ENCODE data around the gene ENPP6.
A peak's percentile ranks its signal among the peaks of the same experiment; 100 is the strongest.

The ENPP6 gene

GRCh38 chr4:184250795-184251669 is 33.4 kb upstream of the ENPP6 start:
- TF ChIP-seq, protein P1, sequence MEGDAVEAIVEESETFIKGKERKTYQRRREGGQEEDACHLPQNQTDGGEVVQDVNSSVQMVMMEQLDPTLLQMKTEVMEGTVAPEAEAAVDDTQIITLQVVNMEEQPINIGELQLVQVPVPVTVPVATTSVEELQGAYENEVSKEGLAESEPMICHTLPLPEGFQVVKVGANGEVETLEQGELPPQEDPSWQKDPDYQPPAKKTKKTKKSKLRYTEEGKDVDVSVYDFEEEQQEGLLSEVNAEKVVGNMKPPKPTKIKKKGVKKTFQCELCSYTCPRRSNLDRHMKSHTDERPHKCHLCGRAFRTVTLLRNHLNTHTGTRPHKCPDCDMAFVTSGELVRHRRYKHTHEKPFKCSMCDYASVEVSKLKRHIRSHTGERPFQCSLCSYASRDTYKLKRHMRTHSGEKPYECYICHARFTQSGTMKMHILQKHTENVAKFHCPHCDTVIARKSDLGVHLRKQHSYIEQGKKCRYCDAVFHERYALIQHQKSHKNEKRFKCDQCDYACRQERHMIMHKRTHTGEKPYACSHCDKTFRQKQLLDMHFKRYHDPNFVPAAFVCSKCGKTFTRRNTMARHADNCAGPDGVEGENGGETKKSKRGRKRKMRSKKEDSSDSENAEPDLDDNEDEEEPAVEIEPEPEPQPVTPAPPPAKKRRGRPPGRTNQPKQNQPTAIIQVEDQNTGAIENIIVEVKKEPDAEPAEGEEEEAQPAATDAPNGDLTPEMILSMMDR (IDR thresholded peaks at IDR 0.05; ENCODE audit: low read depth, low read length) = peak; percentile 43; the same call in 1 of the 2 replicates
- H3K4me3 ChIP-seq (ENCODE audit: low read depth, low read length) = no peak overlapping the region

GRCh38 chr4:184248216-184248615 is 30.5 kb upstream of the ENPP6 start:
- H3K4me3 ChIP-seq (ENCODE audit: low read depth, low read length) = no peak overlapping the region
- TF ChIP-seq, protein P1 (IDR thresholded peaks at IDR 0.05; ENCODE audit: low read depth, low read length) = no peak

GRCh38 chr4:184247421-184247820 is 29.7 kb upstream of the ENPP6 start:
- TF ChIP-seq, protein P1 (IDR thresholded peaks at IDR 0.05; ENCODE audit: low read depth, low read length) = no peak
- no peak overlapping the region for H3K4me3 ChIP-seq (ENCODE audit: low read depth, low read length)

GRCh38 chr4:184246426-184246825 is 28.8 kb upstream of the ENPP6 start:
- TF ChIP-seq, protein P1 (IDR thresholded peaks at IDR 0.05; ENCODE audit: low read depth, low read length) = no peak

DNA sequence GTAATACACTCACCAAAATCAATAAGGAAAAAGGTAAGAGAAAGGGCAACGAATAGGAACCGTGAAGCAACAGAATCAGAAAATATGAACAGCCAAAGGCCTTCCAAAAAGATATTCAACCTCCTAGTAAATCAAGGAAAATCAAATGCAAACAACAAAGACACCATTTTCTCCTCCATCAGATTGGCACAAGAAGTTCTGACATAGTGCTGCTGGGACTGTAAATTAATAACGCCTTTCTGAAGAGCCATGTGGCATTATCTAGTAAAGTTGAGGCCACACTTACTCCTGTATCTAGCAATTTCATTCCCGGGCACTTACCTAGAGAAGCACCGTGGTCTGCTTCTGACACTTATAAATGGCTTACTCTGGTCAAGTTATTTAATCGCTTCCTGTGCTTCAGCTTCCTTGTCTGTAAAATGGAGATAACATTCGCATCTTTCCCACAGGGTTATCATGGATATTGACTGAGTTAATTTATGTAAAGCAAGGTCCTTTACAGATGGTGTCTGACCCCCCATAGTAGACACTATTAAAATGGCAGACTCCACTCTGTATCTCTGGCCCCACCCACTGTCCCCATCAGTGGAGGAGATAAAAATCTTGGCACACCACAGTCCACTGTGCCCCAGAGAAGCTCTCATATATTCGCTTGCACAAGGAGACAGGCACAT is 20.5 kb upstream of the ENPP6 start:
- no peak overlapping the region for H3K4me3 ChIP-seq (ENCODE audit: low read depth, low read length)
- TF ChIP-seq, protein P1 (IDR thresholded peaks at IDR 0.05; ENCODE audit: low read depth, low read length) = no peak

More at GRCh38 chr4:184246426-184246825, 28.8 kb upstream of the ENPP6 start:
- H3K4me3 ChIP-seq (ENCODE audit: low read depth, low read length) = no peak overlapping the region

DNA sequence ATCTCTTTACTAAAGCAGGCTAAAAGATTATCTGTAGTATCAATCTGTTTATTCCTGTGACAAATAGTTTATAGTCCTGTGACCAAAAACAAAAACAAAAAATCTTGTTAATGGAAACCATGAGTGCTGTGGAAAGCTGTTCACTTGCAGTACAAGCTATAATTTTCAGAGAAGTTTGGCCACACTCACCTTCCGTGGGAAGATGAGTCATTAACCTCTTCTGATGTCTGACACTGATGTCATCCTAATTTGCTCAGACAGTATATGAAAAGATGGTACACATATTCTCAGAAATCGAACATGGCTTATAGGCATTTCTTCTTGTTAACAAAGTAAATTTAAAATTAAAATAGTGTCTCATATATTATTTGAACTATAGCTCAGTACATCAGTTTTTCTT is 19.9 kb upstream of the ENPP6 start:
- TF ChIP-seq, protein P1 (IDR thresholded peaks at IDR 0.05; ENCODE audit: low read depth, low read length) = no peak
- H3K4me3 ChIP-seq (ENCODE audit: low read depth, low read length) = no peak overlapping the region

GRCh38 chr4:184235526-184235925 is 17.9 kb upstream of the ENPP6 start:
- TF ChIP-seq, protein P1 (IDR thresholded peaks at IDR 0.05; ENCODE audit: low read depth, low read length) = no peak
- H3K4me3 ChIP-seq (ENCODE audit: low read depth, low read length) = no peak overlapping the region
